OCI-LY1 (cell line): ENCODE measurements around the gene PNRC2.
"Not testable (repeated sequence)": the region's sequence is repeated elsewhere in the genome, so short reads cannot be mapped to it uniquely, and the experiment has no call there.

Experiments
- CTCF ChIP-seq: fragments of 200-600 bp; sonication (generic), shearing (Covaris generic); IDR thresholded peaks from 2 replicates; pipeline ENCODE4 v1.5.1; 2017; ENCODE audit warnings: mild to moderate bottlenecking, antibody characterized with exemption, low read length, moderate library complexity, mixed read lengths
- EZH2 ChIP-seq: fragments of 200-600 bp; sonication (generic), shearing (Covaris generic); IDR thresholded peaks from 2 replicates; pipeline ENCODE4 v1.8.0; 2017; ENCODE audit warnings: borderline replicate concordance, mixed run types, mild to moderate bottlenecking, antibody characterized with exemption, low read length, moderate library complexity, mixed read lengths

DNA sequence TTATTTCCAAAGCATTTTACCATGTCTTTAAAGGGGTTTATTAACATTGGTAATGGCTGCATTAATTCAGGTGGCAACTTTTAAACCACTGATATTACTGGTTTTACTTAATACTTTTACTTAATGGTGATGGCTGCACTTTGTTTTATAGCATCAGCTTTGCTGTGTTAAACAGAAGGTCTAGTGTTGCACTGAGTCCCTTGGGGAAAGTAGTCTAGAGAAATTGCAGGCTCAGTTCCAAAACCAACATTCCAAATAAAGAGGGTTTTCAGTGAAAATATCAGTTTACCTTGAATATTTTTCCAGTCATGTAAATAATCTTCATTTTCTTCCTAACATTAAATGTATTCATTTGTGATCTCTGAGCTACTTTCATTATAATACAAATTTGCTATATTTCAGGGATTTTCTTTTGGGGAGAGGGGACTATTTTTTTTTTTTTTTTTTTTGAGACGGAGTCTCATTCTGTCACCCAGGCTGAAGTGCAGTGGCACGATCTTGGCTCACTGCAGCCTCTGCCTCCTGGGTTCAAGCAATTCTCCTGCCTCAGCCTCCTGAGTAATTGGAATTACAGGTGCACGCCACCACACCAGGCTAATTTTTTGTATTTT lies 49.1 kb downstream of the PNRC2 start:
- not testable (repeated sequence) for TF ChIP-seq EZH2, CTCF
